Epithelial cell of proximal tubule (primary cell): ENCODE data around the gene TMEM269. TPM values are rescaled to one million over a fixed set of nuclear protein-coding genes. Genes with fewer than 3 reads are reported as not detected.

Source experiments
- DNase-seq: peaks from one replicate; pipeline ENCODE4 v3.0.0-alpha.2; 2011; ENCODE audit warnings: low read depth
- H3K4me3 ChIP-seq: 2 replicates; pipeline ENCODE4 v1.5.1; 2011; ENCODE audit warnings: low read depth, mild to moderate bottlenecking, low read length
- total RNA-seq: library from RNA; depleted of rRNA; stranded (reverse); fragments of >200 nt; gene quantifications from 2 replicates; pipeline ENCODE4 v1.2.3, GENCODE V29; 2015
- TF ChIP-seq, protein P1 (sequence below): conservative IDR thresholded peaks from 2 replicates; pipeline ENCODE4 v1.5.1; 2012; ENCODE audit warnings: low read depth, mild to moderate bottlenecking, low read length

The TMEM269 gene
- total RNA-seq, 1 donor from 2014 or later: not detected

DNA sequence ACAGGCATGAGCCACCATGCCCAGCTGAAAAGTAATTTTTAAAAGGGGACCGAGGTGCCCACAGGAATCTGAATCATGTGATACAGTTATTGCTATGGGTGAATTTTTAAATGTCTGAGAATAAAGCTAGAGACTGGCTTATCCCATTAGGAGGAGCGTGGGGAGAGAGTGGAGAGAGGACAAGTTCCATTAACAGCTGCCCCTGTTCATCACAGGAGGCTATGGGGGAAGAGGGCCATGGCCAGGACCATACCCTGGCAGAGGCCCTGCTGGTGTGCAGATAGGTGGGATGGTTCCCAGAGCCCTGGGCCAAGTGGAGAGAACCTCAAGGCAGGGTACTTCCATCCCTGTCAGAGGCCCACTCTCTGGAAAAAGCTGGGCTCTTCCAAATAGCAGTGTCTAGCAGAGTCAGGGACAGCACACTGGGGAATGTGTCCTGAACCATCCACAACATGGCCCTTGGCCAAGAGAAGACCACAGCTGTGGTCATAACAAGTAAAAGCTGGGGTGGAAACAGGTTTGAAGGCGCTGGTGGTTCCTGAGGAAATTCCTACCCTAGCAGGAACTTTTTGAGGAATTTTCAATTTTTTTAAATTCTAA is 48.0 kb downstream of the TMEM269 start:
- H3K4me3 ChIP-seq: no peak overlapping the region
- TF ChIP-seq, protein P1, sequence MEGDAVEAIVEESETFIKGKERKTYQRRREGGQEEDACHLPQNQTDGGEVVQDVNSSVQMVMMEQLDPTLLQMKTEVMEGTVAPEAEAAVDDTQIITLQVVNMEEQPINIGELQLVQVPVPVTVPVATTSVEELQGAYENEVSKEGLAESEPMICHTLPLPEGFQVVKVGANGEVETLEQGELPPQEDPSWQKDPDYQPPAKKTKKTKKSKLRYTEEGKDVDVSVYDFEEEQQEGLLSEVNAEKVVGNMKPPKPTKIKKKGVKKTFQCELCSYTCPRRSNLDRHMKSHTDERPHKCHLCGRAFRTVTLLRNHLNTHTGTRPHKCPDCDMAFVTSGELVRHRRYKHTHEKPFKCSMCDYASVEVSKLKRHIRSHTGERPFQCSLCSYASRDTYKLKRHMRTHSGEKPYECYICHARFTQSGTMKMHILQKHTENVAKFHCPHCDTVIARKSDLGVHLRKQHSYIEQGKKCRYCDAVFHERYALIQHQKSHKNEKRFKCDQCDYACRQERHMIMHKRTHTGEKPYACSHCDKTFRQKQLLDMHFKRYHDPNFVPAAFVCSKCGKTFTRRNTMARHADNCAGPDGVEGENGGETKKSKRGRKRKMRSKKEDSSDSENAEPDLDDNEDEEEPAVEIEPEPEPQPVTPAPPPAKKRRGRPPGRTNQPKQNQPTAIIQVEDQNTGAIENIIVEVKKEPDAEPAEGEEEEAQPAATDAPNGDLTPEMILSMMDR: no peak
- DNase-seq: no peak

DNA sequence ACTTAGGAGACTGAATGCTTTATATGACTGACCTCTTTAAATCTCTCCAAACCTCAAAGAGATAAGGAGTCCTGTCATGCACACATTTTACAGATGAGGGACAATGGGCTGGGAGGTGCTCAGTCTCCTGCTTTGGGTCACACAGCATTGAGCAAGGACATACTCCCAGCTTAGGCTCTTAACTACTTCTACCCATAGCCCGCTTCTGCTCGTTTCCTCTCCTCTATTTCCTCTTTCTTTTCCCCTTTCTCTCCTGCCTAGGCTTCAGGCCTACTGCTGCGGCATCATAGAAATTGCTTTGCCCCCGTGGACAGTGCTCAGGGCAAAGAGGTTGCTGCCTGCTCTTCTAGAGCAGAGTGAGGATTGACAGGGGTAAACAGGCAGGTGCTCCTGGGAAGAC is 49.2 kb downstream of the TMEM269 start:
- no peak overlapping the region for H3K4me3 ChIP-seq
- no peak for DNase-seq
- TF ChIP-seq, protein P1: no peak

DNA sequence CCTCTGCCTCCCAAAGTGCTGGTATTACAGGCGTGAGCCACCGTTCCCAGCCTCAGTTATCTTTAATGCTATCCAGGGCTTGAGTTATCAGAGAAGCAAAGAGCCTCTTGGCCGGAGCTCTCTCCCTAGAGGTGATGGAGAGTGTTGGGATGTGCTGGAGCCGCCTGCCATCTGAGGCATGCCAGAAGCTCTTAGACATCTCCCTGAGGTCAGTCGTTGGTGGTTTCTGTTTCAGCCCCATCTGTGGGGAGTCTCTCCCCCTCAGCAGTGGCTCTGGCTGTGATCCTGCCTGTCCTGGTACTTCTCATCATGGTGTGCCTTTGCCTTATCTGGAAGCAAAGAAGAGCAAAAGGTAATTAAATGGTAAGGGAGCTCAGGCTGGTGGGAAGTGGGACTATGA is 50.0 kb downstream of the TMEM269 start:
- H3K4me3 ChIP-seq: no peak overlapping the region
- TF ChIP-seq, protein P1: no peak
- no peak for DNase-seq

DNA sequence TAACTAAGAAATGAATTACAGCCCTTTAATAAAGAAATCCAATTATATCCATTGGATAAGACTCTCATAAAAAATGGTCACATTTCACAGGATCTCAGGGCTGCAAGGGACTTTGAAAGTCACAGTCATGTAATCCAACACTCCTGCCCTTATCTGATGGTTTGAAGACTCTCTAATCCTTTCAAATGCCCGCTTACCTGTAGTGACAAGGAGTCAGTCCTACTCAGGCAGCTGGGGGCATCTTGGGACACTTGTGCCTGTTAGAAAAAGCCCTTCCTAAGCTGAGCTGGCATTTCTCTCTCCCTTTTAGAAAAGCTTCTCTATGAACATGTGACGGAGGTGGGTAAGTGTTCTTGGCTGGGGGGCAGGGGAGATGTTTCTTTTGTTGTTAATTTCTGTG is 50.6 kb downstream of the TMEM269 start:
- TF ChIP-seq, protein P1: no peak
- no peak overlapping the region for H3K4me3 ChIP-seq
- no peak for DNase-seq

DNA sequence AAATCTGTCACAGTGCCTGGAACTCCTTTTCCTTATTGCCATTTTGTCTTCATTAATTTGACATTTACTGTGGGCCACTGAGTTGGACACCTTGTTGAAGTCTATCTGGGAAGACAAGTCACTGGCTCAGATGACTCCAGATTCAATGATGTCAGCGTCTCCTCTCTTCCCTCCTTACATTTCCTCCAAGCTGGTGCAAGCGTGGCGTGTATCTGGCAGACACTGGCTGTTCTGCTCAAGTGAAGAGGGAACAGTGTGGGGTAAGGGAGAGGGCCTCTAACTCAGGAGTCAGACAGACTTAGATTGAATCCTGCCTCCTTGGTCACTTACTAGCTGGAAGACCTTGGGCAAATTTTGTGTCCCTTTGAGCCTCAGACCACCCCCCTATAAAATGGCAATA is 52.9 kb downstream of the TMEM269 start:
- no peak for DNase-seq
- H3K4me3 ChIP-seq: no peak overlapping the region
- TF ChIP-seq, protein P1: no peak

DNA sequence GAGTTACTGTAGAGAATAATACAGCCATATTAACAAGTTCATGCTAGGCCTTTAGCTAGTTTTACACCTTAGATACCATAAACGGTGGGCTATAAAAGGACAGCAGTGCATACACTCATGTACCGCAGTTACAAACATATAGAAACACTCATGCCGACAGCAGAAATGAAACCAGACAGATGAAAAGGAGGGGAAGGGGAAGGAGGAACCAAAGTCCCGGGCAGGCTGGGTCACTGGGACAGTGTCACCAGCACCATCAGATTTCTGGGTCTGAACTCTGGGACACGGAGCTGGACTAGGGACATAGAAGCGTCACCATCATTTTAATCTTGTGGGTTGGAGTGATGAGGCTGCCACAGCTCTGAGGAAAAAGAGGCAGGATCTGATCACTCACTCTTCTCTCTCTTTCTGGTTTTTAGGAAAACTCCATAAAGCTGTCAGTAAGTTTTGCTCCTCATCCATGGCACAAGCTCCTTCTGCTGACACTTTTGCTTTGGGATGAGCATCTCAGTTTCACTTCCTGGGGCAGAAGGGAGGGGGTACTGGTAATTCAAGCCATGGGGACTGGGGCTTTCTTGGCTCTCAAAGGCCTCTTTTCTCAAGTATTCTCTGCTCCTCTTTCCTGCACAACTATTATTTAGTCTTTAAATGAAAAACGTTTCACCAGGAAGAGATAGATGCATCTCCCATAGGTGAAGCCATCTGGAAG is 53.8 kb downstream of the TMEM269 start:
- no peak for DNase-seq
- H3K4me3 ChIP-seq: no peak overlapping the region
- TF ChIP-seq, protein P1: no peak

DNA sequence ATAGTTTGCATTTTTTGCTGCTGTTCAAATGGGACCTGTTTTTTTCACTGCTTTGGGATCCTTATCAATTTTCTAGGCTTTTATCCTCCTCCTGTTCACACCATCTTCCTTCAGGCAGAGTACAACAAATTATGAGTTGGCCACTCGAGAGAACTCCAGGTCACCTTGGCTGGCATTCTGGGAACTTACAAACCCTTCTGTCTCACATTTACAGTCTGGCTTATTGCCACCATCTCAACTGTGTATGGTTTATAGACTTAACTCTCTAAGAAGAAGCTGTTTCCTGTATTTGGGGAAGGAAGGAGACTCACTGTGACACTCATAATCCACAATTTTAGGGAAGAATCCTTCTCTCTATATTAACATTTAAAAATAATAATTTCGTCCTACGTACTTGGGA is 56.2 kb downstream of the TMEM269 start:
- no peak overlapping the region for H3K4me3 ChIP-seq
- DNase-seq: no peak
- TF ChIP-seq, protein P1: no peak
